H9 (cell line): ENCODE results near the gene CEBPZ. TPM values are rescaled to one million over a fixed set of nuclear protein-coding genes. Genes with fewer than 3 reads are reported as not detected.

ENCODE experiments used
- DNase-seq: peaks from one replicate; pipeline ENCODE4 v3.0.0-alpha.2; 2017
- H2AFZ ChIP-seq: one replicate; pipeline ENCODE4 v1.6.1; 2013; ENCODE audit warnings: mild to moderate bottlenecking, low read length, control low read depth, moderate library complexity
- H2AK5ac ChIP-seq: 2 replicates; pipeline ENCODE4 v1.6.1; 2013; ENCODE audit warnings: low read length, control low read depth, mixed read lengths; ENCODE audit not compliant: insufficient read length
- H2BK120ac ChIP-seq: one replicate; pipeline ENCODE4 v1.6.1; 2013; ENCODE audit warnings: low read depth, mild to moderate bottlenecking, low read length, control low read depth, inconsistent platforms; ENCODE audit not compliant: poor library complexity, severe bottlenecking
- H2BK12ac ChIP-seq: 2 replicates; pipeline ENCODE4 v1.6.1; 2013; ENCODE audit warnings: low read length, control low read depth, mixed read lengths, low read depth; ENCODE audit not compliant: insufficient read length
- H2BK15ac ChIP-seq: 2 replicates; pipeline ENCODE4 v1.6.1; 2013; ENCODE audit warnings: low read depth, low read length, control low read depth
- H2BK20ac ChIP-seq: one replicate; pipeline ENCODE4 v1.6.1; 2013; ENCODE audit warnings: low read depth, mild to moderate bottlenecking, low read length, control low read depth, inconsistent platforms; ENCODE audit not compliant: poor library complexity, severe bottlenecking
- H2BK5ac ChIP-seq: 2 replicates; pipeline ENCODE4 v1.6.1; 2013; ENCODE audit warnings: low read length, control low read depth, mixed read lengths; ENCODE audit not compliant: insufficient read length
- H3K14ac ChIP-seq: 2 replicates; pipeline ENCODE4 v1.6.1; 2013; ENCODE audit warnings: low read length, control low read depth; ENCODE audit not compliant: insufficient read depth
- H3K18ac ChIP-seq: 2 replicates; pipeline ENCODE4 v1.6.1; 2013; ENCODE audit warnings: low read depth, mild to moderate bottlenecking, mixed read lengths, low read length, control low read depth; ENCODE audit not compliant: insufficient read length
- H3K23ac ChIP-seq: 2 replicates; pipeline ENCODE4 v1.6.1; 2013; ENCODE audit warnings: low read length, control low read depth, mixed read lengths, low read depth; ENCODE audit not compliant: insufficient read length
- H3K23me2 ChIP-seq: 2 replicates; pipeline ENCODE4 v1.6.1; 2013; ENCODE audit warnings: low read depth, mild to moderate bottlenecking, mixed read lengths, low read length, control low read depth; ENCODE audit not compliant: insufficient read length, poor library complexity, severe bottlenecking
- H3K27ac ChIP-seq: 2 replicates; pipeline ENCODE4 v1.5.1; 2013; ENCODE audit warnings: low read length, control low read depth, mixed read lengths, low read depth; ENCODE audit not compliant: insufficient read length
- H3K27me3 ChIP-seq: 2 replicates; pipeline ENCODE4 v1.6.1; 2013; ENCODE audit warnings: low read length, control low read depth, inconsistent platforms; ENCODE audit not compliant: insufficient read depth
- H3K4ac ChIP-seq: 2 replicates; pipeline ENCODE4 v1.6.1; 2013; ENCODE audit warnings: low read depth, mild to moderate bottlenecking, control low read depth, inconsistent platforms, low read length, moderate library complexity
- H3K4me1 ChIP-seq: 2 replicates; pipeline ENCODE4 v1.6.1; 2013; ENCODE audit warnings: low read length, control low read depth, inconsistent platforms; ENCODE audit not compliant: insufficient read depth
- H3K4me2 ChIP-seq: 2 replicates; pipeline ENCODE4 v1.6.1; 2013; ENCODE audit warnings: low read length, control low read depth, mixed read lengths; ENCODE audit not compliant: insufficient read length, insufficient read depth
- H3K56ac ChIP-seq: 2 replicates; pipeline ENCODE4 v1.6.1; 2013; ENCODE audit warnings: low read depth, mild to moderate bottlenecking, mixed read lengths, low read length, control low read depth; ENCODE audit not compliant: insufficient read length
- H3K79me1 ChIP-seq: 2 replicates; pipeline ENCODE4 v1.6.1; 2013; ENCODE audit warnings: low read depth, mild to moderate bottlenecking, moderate library complexity, low read length, control low read depth, inconsistent platforms; ENCODE audit not compliant: insufficient read depth, poor library complexity, severe bottlenecking
- H3K79me2 ChIP-seq: 2 replicates; pipeline ENCODE4 v1.6.1; 2013; ENCODE audit warnings: low read length, control low read depth, inconsistent platforms; ENCODE audit not compliant: insufficient read depth
- H3K9ac ChIP-seq: 2 replicates; pipeline ENCODE4 v1.6.1; 2013; ENCODE audit warnings: low read length, control low read depth, mixed read lengths; ENCODE audit not compliant: insufficient read length; ENCODE audit errors: extremely low read depth
- H3K9me3 ChIP-seq: one replicate; pipeline ENCODE4 v1.6.1; 2013; ENCODE audit warnings: low read depth, low read length, inconsistent platforms; ENCODE audit not compliant: control insufficient read depth
- H3T11ph ChIP-seq: one replicate; pipeline ENCODE4 v1.6.1; 2013; ENCODE audit warnings: mild to moderate bottlenecking, low read length, control low read depth, inconsistent platforms
- H4K20me1 ChIP-seq: one replicate; pipeline ENCODE4 v1.6.1; 2013; ENCODE audit not compliant: control insufficient read depth, insufficient read length, insufficient read depth
- H4K5ac ChIP-seq: 2 replicates; pipeline ENCODE4 v1.6.1; 2013; ENCODE audit warnings: low read depth, mild to moderate bottlenecking, mixed read lengths, low read length, control low read depth; ENCODE audit not compliant: insufficient read length
- H4K8ac ChIP-seq: replicated peaks from 2 replicates; pipeline ENCODE4 v1.6.1; 2013; ENCODE audit warnings: low read length, control low read depth, mixed read lengths, low read depth; ENCODE audit not compliant: insufficient read length
- H4K91ac ChIP-seq: 2 replicates; pipeline ENCODE4 v1.6.1; 2013; ENCODE audit warnings: low read depth, mild to moderate bottlenecking, moderate library complexity, mixed read lengths, low read length, control low read depth; ENCODE audit not compliant: insufficient read length
- H3K27ac Mint-ChIP-seq, 3 experiments: 2 replicates in 2 of 3; 3 replicates in 1 of 3; pipeline ENCODE4 v1.8.0; 2020 to 2021; ENCODE audit warnings: mixed read lengths in 3 of 3, mild to moderate bottlenecking in 1 of 3, moderate library complexity in 1 of 3
- H3K27me3 Mint-ChIP-seq: 2 replicates; pipeline ENCODE4 v1.8.0; 2021; ENCODE audit warnings: low read depth, mild to moderate bottlenecking, moderate library complexity, mixed read lengths
- H3K36me3 Mint-ChIP-seq, 3 experiments: 2 replicates in 2 of 3; 3 replicates in 1 of 3; pipeline ENCODE4 v1.8.0; 2020 to 2021; ENCODE audit warnings: low read depth in 3 of 3, mixed read lengths in 3 of 3; ENCODE audit not compliant: insufficient read depth in 1 of 3
- H3K4me1 Mint-ChIP-seq, 2 experiments: 2 replicates each; pipeline ENCODE4 v1.8.0; 2020; ENCODE audit warnings: mixed read lengths in 2 of 2
- H3K4me3 Mint-ChIP-seq, 2 experiments: 2 replicates in 1 of 2; 3 replicates in 1 of 2; pipeline ENCODE4 v1.8.0; 2020 to 2021; ENCODE audit warnings: mild to moderate bottlenecking in 2 of 2, mixed read lengths in 2 of 2, moderate library complexity in 1 of 2
- H3K9me3 Mint-ChIP-seq, 2 experiments: 2 replicates in 1 of 2; 3 replicates in 1 of 2; pipeline ENCODE4 v1.8.0; 2020; ENCODE audit warnings: mild to moderate bottlenecking in 2 of 2, mixed read lengths in 2 of 2, moderate library complexity in 1 of 2
- CTCF ChIP-seq: fragments of 200-600 bp; sonication (generic); conservative IDR thresholded peaks from 3 replicates; pipeline ENCODE4 v1.8.0; 2021; ENCODE audit warnings: antibody characterized with exemption, mild to moderate bottlenecking
- total RNA-seq: library from RNA; stranded (reverse); gene quantifications from 2 replicates; pipeline ENCODE4 v1.2.1, GENCODE V29; 2021

The CEBPZ gene
- total RNA-seq, 1 experiment from 2014 or later, result 281 TPM

GRCh38 chr2:37171624-37171950 is 59.8 kb downstream of the CEBPZ start:
- Histone ChIP-seq H3K23me2 (no peaks in the 10 kb centered on the region), H2BK12ac (no peak overlapping the region), H2BK15ac (no peak overlapping the region), H3K4me1 (no peaks in the 10 kb centered on the region), H3T11ph (no peak overlapping the region), H4K5ac (no peak overlapping the region), H2BK120ac (no peak overlapping the region), H3K56ac (no peak overlapping the region), H3K23ac (no peak overlapping the region), H2AK5ac (no peak overlapping the region), H3K9ac (no peak overlapping the region), H3K14ac (no peak overlapping the region), H2BK5ac (no peak overlapping the region), H4K20me1 (no peaks in the 10 kb centered on the region), H3K79me2 (no peaks in the 10 kb centered on the region), H4K91ac (no peak overlapping the region), H3K18ac (no peak overlapping the region), H2AFZ (no peak overlapping the region), H3K9me3 (no peaks in the 10 kb centered on the region), H4K8ac (no peak overlapping the region), H3K4ac (no peak overlapping the region), H2BK20ac (no peak overlapping the region), H3K27me3 (no peaks in the 10 kb centered on the region), H3K4me2 (no peak overlapping the region), H3K27ac (no peak overlapping the region), H3K79me1 (no peaks in the 10 kb centered on the region)
- H3K27me3 Mint-ChIP-seq, result no peaks in the 10 kb centered on the region
- DNase-seq, result no peak
- H3K4me3 Mint-ChIP-seq, result no peak overlapping the region
- H3K36me3 Mint-ChIP-seq, result peaks cover 0 to 2% (median 0%) of the 10 kb centered on the region in 3 experiments; a peak in 2 of 7 replicates
- TF ChIP-seq CTCF, result no peak
- H3K4me1 Mint-ChIP-seq, result peaks cover 4 to 8% of the 10 kb centered on the region in 2 experiments; a peak in 3 of 4 replicates
- H3K27ac Mint-ChIP-seq, result no peak overlapping the region
- peaks cover under 1 to 1% of the 10 kb centered on the region in 2 experiments; a peak in 4 of 5 replicates for H3K9me3 Mint-ChIP-seq
